ENCODE results near the gene ZBTB7A.
A peak's percentile ranks its signal among the peaks of the same experiment; 100 is the strongest.

The ZBTB7A gene

DNA sequence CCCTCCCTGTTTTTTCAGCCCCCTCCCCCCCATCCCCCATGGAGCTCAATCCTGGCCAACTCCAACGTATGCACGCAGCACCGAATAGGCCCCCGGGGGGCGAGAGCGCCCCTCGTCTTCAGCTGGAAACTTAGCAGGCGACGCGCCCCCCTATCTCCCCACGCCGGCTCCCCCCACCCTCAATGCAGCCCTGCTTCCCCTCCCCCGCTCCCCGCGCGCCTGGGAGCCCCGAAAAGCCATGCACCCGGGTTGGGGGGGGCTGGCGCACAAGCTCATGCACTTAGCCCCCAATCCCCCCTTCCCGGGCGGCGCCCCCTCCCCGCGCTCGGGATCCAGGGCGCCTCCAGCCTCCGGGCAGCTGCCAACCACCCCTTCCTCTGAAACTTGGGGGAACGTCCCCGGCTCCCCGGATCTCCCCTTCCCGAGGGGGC is 508 bp downstream of the ZBTB7A start:
- DNase-seq, result no peak

DNA sequence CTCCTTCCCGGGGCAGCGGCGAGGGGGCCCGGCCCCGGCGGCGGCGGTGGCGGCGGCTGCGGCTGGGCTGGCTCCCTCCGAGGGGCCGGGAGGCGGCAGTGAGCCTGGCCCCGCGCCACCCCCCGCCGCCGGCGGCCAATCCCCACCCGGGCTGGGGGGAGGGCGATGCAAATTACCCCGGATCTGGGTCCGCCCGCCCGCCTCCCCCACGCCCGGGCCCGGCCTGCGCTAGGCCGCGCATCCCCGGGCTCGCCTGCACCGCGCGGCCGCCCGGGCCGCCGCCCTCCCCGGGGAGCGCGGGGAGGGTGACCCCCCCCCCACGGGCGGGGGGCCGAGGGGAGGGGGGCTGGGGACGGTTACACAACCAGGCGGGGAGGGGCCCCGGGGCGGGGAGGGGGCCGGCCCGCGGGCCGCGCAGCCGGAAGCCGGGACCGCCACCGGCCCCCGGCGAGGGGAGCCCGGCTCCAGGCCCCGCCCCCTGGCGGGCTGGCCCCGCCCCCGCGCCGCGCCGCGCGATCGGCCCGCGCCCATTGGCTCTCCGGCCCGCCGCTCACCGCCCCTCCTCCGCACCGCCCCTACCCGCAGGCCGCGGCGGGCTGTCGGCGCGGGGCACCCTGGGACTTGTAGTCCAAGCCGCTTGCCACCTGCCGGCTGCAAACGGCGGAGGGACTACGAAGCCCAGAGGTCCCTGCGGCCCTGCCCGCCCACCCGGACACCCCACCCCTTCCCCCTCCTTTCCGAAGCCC is 1.1 kb downstream of the ZBTB7A start:
- DNase-seq, result peak; percentile 75

DNA sequence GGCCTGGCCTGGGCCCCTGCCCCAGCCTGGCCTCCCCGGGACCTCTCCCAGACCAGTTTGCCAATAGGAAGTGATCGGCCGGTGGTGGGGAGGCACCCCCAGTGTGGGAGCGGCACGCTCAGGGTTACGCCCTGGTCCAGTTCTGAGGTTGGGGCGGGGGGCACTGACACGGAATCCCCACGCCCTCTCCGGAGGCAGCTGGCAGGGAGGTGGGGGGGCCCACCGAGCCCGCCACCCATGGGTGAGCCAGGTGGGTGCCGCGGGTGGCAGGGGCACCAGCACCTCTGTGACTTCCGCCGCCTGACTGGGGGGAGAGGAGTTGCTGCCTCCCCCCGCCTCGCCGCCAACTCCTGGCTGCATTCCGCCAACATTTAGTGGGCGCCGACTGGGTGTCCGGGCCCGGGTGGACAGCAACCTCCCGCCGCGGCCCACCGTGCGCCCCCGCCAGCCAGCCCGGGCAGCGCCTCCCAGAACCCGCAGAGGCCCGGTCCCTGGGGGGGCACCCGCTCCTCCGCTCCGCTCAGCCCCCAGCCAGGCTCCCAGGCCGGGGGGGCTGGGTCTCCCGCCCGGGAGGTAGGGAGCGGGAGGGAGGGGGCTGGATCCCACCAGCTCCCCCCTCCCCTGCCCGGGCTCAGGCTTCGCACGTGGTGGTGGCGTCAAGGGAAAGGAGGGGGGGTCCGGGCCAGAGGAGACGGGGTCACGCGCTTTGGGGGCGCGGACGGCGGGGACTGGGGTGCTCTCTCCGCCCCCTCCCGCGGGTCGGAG is 2.0 kb downstream of the ZBTB7A start:
- DNase-seq, result no peak

DNA sequence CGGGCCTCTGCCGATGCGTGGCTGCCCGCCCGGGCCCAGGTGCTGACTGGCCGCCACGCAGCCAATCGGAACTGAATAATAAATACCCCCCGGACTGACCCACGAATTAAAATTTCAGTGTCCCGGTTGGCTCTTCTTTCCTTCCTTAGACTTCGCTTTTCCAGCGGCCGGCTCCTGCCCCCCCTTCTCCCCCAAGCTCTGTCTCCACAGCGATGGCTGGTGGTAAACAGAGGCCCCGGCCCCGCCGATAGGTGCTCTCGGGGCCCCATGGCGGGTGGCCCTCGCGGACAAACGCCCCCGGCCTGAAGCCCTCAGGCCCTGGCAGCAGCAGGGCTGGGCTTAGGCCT is 2.6 kb downstream of the ZBTB7A start:
- no peak for DNase-seq

DNA sequence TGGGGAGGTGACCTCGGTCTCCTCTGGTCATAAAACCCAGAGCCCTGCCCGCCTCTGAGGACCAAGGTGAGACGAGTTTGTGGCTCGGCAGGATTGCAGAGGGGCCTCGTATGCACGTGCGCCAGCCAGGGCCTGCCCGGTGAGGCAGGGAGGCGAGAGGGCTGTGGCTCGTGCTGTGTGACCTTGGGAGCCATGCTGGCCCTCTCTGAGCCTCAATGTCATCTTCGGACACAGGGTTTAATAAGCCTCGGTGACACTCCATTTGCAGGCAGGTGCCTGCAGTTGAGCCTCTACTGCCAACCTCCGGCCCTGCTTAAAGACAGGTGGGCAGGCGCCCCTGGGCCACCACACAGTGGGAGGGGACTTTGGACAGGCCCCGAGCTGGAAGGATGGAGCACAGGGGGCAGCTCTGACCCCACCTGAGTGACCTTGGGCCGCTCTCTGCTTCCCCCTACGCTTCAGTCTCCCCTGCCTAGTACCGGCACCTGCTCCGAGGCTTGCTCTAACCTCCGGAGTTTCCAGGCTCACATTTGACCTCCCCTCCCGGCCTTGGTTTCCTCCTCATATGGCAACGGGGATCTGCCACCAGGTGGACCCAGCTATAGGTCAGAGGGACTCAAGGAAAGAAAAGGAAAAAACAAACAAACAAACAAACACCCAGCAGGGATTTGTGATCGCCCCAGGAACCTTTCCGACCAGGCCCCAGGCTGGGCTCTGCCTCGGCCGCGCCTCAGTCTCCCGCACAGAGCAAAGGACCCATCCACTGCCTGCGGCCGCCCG is 3.1 kb downstream of the ZBTB7A start:
- no peak for DNase-seq

DNA sequence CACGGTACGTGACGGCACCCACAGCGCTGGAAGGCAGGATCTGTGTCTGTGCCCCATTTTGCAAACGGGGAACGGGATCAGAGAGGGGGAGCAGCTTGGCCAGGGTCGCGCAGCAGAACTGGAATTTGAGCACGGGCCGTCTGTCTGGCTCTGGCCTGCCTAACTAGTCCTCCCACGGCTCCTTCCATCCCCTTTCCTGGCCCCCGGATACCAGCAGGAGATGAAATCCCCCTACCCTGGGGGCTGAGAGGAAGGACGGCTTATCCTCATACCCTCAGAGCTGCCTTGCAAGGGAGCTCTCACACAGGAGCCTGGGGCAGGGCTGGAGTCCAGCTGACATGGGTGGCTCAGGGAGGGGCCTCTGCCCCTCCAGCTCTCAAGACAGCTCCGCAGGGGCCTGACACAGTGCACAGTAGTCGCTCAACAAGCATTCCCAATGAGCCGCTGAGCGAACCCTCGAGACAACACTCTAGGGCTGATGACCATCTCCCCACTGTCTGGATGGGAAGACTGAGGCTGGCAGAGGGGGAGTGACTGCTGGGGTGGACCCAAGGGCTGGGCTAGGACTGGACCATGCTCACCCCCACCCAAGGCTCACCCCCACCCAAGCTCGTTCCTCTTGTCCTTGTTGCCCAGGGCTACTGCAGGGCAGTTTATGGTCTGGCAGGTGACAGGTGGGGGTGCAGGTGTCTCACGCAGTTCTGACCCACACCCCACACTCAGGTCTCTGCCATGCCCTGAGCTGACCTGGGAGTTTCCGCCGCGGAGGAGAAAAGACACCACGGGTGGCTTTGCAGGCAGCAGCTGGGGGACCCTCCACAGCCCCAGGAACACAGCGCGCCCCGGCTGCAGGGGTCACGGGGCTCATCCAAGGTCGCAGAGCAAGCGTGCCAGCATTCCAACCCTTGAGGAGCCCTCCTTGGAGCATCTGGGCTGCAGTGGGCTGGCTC is 4.0 kb downstream of the ZBTB7A start:
- no peak for DNase-seq

DNA sequence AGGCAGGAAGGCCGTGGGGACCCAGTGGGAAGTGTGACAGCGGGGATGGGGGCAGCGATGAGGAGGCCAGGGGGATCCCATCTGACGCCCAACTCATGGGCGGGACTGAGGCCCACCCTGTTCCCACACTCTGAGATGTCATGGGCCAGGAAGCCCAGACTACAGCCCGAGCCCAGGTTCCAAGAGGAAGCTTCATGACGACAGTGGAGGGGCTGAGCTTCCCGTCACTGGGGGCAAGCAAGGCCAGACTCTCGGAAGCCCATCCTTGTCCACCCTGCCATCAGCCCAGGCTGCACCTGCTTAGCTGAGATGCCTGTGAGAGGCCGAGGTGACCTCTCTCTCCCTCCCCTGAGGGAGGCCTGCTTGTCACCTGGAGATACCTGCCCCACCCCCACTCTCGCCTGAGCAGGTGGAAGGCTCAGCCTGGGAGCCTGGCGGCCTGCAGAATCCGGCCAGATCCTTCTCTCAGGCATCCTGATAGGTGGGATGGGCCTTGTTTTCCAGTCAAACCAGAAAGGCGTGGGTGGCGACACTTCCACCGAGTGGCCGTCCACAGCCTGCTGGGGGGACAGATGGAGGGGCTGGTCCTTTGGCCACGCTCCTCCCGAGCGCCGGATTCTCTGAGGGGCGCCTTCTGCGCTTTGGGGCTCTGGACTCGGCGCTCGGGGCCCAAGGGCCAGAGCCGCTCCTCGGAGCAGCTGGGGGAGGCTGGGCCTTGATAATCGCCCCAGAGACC is 4.8 kb downstream of the ZBTB7A start:
- no peak for DNase-seq

DNA sequence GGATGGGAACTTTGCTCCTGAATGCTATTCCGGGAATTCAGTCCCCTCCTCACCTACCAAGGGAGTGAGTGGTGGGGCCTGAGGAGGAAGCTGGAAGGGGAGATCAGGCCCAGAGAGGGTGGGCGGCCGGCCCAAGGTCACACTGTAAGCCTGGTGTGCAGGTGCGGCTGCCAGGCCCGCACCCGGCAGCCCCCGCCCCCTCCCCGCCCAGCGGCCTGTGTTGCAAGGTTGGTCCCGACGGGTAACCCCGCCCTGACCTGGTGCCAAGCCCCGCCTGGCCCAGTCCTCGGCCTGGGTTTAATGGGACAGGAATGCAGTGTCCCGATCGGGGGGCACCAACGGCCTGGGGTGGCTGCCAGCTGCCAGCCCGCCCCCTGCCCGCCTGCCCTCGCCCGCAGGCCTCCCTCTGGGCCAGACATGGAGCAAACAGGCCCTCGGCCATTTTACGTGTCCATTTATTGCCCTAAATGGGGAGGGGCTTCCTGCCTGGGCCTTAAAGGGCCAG is 5.5 kb downstream of the ZBTB7A start:
- DNase-seq, result no peak

DNA sequence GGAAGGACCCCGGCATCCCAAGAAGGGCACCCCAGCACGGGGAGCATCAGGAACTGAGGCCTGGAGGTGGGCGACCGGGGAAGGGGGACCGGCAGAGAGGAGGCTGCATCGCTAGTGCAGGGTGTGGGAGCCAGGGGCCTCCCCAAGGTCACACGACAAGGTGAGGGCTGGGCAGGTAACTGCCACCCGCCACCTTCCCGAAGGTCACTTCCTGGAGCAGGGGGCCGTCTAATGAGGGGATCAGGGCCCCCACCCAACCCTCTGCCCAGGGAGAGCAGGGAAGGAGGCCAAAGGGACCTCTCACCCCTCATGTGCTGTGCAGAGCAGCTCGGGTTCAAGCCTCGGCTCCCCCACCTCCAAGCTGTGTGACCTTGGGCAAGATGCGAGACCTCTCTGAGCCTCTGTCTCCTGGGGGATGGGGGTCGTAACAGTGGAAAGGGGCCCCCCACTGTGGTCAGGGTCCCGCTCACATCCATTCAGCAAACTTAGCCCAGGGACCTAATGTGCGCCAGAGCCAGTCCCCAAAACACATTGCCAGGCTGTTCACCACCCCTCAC is 6.0 kb downstream of the ZBTB7A start:
- no peak for DNase-seq

DNA sequence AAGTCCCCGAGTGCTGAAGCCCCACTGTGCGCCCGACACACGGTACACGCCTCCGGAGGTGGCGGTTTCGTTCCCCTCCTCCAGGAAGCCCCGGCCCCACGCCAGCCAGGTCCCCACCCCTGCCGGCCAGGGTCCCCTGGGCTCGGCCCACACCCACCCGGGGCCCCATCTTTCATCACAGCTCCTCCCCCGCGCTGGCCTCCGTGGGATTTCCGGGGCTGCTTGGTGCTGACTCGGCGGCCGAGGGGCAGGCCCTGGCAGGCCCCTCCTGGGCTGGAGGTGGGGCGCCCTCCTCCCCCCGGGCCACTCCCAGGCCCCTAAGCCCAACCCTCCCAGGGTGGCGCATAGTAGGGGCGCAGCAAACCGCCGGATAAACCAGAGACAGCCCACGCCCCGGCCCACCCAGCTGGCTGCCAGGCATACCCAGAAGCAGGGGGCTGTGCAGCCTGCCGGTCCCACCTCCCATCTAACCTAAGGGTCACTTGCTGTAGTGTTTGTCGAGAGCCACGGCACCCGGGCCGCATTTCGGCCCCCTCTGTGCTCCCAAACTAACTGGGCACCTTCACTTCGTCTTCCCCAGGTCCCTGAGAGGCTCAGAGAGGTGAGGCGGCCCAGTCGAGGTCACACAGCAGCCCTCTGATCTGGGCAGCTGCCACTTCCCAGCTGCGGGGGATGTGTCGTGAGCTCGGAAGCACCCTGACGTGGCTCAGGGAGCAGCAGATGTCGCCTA is 6.6 kb downstream of the ZBTB7A start:
- DNase-seq, result no peak

DNA sequence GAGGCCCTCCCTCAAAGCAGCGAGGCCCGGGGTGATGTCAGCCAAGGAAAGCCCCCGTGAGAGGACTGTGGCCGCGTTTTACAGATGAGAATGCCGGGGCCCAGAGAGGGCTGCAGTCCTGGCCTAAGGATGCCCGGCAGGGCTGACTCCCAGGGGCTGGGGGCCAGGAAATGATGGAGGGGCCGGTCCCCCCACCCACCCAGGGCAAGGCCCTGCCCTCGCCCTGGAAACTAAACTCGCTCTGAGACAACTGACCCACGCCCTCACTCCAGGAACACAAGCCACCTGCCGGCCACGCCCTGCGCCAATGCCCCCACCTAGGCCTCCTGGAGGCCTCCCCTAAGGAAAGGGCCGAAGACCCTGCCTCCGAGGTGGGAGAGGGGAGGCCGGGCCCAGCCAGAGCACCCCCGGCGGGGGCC is 7.2 kb downstream of the ZBTB7A start:
- DNase-seq, result no peak

DNA sequence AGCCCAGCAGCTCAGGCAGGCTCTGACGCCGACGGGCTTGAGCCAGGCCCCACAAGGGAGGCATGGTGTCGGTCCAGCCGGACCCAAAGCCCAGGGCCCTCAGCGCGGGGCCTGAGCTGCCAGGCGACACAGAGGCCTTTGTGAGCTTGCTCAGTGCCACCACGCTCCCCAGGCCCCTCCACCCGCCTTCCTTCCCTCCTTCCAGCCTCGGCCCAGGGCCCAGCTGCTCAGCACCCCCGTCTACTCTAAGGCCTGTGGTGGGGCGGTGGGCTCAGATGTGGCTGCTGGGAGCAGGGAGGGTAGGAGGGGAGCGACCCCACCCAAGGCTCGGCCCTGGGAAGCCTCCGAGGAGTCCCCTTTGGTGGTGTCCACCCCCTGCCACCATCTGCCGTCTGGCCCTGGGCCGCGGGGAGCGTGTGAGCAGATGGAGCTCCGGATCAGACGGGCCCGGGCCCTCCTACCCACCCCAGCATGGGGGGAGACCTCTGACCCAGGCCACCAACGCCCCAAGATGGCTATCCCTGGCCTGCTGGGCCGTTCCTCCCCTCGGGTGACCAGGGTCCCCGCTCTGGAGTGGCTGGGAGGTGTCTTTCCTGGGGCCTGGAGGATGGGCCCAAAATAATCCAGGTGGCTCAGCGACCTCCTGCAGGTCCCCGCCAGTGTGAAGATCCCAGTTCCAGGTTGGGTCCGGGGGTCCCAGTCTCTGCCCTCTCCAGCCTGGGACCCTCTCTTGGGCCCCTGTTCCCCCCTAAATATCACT is 7.8 kb downstream of the ZBTB7A start:
- DNase-seq, result no peak

DNA sequence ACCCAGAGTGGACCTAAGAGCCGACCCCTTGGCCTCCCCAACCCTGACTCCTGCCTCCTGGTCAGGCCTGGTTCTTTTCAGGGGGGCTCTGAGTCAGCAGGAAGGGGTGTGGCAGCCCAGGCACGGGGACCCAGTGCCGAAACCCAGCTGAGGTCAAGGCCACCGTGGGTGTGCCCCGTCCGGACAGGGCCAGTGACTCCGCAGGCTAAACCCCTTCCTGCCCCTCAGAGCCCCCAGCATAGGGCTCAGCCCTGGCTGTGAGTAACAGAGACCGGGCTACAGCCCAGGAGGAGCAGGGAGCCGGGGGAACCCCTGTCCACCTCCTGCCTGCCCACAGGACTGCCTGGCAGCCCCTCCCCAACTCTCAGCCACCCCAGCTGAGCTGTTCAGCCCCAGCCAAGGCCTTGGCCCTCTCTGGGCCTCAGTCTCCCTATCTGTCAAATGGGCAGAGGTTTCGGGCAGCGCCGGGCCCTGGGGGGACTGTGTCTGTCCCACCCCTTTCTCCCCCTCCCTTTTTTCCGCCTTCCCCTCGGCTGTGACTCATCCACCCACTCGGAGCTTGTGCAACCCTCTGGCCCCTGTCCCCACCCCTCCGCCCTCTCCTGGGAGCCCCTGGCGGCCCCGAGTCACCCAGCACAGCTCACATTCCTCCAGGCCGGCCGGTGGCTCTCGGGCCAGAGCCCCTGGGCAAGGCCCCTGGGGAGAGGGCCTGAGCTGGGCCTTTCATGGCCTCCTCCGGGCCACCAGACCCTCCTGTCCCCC is 8.6 kb downstream of the ZBTB7A start:
- DNase-seq, result no peak

DNA sequence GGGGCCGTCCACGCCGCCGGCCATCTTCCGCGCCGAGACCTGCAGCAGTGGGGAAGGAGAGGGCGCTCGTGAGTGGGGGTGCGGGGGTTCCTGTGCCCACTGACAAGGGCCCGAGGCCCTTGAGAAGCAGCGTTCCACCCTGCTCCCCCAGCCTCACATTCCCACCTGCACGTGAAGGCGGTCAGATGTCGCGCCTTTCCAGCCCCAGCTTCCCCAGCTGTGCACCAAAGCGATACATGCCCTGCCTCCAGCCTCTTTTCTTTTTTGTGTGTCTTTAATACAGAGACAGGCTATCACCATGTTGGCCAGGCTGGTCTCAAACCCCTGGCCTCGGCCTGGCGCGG is 11.5 kb downstream of the ZBTB7A start:
- DNase-seq, result no peak

DNA sequence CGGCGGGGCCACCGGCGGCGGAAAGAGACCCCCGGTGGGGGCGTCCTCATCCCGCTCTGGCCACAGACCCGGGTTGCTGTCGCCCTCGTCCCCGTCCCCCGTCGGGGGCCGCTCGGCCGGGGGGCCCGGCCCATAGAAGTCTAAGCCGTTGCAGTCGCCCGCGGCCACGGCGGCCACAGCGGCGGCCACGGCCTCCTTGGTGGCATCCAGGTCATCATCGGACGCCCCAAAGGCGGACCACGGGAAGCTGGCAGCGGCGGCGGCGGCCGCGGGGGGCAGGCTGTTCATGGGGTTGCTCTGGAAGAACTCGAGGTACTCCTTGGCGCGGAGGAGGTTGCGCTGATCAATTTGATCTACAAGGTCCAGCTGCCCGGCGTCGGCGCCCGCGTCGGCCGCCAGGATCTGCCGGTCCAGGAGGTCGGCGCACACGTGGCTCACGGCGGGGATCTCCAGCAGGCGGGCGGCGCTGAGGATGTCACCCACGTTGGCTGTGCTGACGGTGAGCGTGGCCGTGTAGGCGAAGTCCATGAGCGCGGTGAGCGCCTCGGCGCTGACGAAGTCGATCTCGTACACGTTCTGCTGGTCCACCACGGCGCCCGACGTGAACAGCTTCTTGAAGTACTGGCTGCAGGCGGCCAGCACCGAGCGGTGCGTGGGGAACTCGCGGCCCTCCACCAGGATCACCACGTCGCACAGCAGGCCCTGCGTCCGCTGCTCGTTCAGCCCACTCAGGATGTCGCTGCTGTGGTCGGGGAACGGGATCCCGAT is 12.1 kb downstream of the ZBTB7A start:
- DNase-seq, result no peak

DNA sequence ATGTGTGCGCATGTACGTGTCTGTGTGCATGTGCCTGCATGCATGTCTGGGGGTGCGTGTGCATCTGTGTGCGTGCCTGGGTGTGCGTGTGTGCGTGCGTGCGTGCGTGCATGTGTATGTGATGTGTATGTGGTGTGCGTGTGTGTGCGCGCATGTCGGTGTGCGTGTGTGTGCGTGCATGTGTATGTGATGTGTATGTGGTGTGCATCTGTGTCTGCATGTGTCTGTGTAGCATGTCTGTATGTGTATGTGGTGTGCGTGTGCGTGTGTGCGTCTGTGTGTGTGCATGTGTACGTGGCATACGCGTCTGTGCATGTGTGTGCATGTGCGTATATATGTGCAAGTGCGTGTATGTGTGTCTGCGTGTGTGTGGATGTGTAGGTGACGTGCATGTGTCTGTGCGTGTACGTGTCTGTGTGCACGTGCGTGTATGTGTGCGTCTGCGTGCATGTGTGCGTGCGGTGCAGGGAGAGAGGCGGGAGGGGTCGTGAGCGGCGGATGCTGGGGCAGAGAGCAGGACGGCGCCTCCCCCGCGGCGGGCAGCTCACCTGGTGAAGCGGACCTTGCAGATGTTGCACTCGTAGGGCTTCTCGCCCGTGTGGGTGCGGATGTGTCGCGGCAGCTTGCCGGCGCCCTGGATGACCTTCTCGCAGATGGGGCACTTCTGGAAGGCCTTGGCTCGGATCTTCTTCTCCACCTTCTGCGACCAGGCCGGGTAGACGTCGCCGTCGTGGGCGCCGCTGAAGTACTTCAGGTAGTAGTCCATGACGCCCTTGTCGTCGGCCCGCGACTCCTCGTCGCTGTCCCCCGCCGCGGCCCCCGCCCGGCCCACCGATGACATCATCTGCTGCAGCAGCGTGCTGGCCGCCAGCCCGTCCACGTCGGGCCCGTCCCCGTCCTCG is 13.0 kb downstream of the ZBTB7A start:
- DNase-seq, result no peak

DNA sequence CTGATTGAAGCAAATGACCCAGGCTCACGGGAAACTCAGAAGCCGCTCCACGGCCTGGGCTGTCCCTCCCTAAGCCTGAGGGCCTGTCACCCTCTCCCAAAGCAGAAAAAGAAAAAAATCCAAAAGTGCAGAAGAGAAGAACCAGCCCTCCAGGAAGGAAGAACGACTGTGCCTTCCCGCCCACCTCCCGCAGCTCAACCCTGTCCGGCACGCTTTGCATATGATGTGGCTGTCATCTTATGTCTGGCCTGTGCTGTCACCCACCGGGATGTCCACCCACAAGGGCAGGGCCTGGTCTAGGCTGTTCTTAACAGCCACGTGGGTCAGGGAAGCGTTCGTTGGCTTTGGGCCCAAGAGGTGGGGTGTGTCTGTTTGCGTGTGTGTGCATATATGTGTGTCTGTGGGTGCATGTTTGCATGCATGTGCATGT is 13.7 kb downstream of the ZBTB7A start:
- DNase-seq, result no peak

Measured in SHP77 treated with DMSO at 0.1 percent for 48 hours (cell line).